Measurements from ENCODE around the gene TSPEAR.
"Not testable (repeated sequence)": the region's sequence is repeated elsewhere in the genome, so short reads cannot be mapped to it uniquely, and the experiment has no call there.

TSPEAR gene

DNA sequence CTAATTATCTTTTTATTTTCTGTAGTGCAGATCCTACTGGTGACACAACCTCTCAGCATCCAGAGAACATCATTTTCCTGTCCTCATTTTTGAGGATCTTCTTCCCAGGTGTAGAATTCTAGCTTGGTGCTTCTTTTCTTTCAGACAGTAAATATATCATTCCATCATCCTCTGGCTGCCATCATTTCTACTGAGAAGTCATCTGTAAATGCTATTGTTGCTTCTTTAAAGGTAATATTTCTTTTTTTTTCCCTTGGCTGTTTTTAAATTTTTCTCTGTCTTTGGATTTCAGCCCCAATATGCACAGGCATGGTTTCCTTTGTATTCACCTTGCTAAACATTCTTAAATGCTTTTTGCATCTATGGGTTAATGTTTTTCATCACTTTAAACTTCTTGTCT, 87.8 kb downstream of the TSPEAR start:
- DNase-seq, result no peak

DNA sequence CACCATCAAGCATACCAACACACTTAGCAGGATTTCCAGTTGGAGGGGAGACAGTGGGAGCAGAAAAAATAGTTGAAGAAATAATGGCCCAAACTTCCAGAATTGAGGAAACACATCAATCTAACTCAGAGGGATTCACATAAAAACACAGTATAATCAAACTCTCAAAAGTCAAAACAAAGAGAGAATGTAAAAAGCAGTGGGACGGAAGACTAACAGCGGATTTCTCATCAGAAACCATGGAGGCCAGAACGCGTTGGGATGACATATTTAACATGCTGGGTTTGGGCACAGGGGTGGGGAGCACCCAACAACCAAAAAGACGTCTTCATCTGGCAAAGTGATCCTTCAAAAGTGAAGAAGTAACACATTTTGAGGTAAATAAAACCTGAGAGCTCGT, 91.5 kb downstream of the TSPEAR start:
- DNase-seq, result no peak

DNA sequence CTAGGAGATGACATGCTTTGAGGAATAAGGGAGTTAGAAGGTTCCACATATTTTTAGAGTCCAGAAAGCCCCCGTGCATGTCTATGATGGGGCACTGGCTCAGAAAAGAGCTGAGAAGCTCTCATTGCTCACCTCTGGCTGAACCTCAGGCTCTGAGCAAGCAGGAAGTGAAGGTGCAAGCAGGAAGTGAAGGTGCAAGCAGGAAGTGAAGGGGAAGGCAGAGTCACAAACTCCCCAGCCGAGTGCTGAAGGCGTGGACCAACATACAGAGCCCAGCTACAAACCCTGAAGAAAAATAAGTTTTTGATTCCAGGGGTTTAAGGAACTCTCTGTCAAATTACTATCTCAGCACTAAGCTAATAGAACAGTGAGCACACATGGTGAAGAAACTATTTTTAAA, 92.5 kb downstream of the TSPEAR start:
- DNase-seq, result no peak

DNA sequence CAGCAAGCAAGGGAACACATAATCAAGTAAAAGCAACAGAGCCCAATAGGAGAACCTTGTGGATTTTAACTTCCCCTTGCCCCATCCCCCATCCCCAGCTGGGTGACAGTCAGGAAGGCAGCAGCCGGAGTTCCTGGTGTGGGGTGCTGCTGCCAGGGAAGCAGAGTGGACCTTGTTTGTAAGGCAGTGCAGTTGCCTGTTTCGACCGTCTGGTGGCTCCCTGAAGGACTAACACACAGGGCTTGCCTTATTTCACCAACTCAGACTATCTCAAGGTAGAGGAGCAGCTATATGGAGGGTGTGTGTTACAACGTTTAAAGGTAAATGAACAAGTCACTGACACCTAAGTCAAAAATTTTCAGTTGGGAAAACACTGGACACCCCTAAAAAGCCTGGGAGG, 92.9 kb downstream of the TSPEAR start:
- no peak for DNase-seq

DNA sequence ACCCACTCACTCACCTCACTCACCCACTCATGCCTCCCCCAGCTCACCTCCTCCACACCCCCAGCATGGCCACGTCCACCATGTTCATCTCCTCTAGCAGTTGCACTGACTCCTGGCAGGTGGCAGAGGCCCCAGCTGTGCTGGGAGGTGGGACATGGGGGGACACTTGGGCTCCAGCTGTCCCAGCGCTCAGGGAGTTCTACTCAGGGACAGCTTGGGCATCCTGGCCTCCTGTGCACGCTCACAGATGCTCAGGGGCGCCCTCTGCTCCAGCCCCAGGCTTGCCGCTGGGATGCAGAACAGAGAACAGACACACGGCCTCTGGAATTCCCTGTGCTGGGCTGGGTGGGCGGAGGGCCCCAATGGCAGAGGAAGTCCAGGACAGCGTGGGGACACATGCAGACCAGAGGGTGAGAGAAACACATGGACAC, 94.3 kb downstream of the TSPEAR start:
- DNase-seq, result no peak

DNA sequence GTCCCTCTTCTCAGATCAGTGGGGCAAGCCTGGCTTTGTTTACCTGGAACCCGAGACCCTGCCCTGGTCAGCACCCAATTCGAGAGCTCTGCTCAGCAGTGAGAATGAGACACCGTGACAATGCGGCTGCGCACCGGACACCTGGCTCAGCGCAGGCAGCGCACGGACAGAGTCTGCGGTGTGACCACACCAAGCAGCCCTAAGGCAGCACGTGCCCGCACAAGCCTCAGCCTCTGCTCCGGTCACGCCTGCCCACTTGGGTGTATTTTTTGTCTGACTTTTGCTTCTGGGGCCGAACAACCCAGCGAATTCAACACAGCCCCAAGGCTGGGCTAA, 94.8 kb downstream of the TSPEAR start:
- DNase-seq, result no peak

DNA sequence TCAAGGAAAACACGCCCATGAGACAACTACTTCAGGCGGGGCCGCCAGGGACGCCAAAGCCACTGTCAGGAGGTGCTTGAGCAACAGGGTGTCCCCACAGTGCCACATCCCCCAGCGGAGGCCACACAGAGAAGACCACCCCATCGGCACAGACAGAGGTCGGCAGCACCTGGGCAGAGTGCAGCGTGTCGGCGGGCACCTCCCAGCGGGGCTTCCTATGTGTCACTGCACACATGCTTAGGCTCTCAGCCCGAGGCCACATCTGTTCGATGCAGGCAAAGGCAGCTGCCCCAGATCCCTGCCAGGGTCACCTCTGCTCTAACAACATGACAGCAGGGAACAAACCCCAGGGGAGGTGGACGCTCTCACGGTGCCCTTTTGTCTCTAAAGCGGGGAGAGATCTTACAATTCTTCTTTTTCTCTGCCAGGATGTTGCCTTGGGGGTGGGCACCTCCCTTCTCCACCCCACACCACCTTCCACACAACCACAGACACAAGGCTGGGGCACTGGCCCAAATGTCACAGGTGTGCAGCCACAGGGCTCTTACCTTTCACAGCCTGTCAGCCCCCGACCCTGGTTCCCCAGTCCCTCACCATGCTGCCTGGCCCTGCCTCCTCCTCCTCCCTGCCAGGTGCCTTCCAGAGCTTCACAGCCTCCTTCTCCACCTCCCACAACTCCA, 95.3 kb downstream of the TSPEAR start:
- DNase-seq, result no peak

DNA sequence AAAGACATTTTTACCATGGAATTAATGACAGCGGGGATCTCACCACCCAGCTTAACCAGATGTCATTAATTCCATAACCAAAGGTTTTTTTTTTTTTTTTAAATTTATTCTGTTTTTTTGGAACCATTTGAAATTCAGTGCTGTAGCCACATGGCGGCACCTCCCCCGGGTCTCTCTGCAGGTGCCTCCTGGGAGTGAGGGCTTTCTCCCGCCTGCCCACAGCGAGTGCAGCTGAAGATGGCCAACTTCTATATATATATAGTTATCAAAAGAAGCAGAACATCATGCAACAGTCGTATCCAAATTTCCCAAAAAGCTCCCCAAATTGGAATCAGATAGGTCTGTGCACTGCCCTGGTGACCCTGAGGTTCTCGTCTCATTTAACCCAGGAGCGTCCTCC, 95.9 kb downstream of the TSPEAR start:
- DNase-seq, result no peak

DNA sequence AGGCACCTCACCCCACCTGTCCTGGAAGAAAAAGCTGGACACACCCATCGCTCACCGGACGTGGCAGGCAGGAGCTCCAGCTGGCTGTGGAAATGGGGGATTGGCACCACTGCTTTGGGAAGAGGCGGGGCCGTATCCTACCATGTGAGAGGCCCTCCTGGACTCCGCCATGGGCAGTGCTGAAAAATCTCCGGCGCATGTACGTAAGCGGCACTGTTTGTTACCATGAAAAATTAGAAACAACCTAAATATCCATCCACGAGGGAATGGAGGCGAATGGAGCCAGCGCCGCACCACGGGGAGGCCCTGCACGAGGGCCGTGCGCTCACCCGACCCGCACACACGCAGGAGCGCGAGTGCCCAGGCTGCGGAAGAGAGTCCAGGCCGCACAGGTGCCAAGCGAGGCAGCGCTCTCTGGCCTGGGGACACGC, 96.4 kb downstream of the TSPEAR start:
- no peak for DNase-seq

DNA sequence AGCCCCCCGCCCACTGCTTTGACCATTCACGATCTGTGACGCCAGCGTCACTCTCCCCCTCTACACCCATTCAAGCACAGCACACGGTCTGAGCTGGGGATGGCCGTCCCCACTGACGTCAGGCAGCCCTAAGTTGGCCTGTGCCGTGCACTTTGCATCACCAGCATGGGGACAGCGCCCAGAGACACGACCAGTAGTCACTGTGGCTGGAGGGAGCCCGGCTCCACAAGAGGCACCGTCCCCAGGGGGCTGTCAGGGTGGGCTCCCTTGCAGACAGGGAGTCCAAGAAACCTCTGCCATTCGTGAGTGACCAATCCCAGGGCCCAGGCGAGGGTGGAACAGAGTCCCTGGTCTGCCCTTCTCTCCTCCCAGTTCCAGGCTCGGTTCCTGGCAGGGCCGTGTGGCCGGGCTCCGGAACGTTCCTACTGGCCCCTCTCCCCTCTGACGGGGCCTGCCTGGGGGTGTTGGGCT, 97.2 kb downstream of the TSPEAR start:
- no peak for DNase-seq

DNA sequence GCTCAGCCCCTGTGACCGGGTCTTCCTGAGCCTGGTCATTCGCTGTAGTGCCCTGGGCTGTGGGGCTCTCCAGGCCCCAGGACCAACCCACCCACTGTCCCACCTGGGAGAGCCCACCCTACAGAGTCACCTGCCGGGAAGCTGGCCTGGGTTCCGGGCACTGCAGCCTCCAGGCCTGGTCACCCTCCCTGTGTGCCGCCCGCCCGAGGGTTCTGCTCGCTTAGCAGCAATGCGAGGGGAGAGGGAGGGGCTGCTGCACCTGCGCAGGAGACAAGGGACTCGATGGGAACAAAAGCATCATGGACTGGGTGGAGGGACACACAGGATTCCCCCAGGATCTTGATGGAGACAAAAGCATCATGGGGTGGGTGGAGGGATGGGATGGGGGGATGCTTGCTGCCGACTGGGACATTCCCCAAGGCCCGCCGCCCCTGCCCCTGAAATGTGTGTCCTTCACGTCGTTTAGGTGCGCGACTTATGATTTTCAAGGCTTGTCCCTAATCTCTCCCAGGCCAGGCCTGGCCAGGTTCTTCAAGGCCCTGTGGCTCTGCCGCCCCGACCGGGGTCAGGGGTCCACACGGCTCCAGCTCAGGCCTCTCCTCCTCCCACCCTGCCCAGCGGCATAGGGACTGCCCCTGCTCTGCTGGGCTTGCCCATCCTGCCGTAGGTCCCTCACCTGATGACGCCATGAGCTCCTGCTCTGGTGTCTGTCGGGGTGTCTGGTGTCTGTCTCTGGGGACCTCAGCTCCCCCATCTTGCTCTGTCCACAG, 97.8 kb downstream of the TSPEAR start:
- no peak for DNase-seq

DNA sequence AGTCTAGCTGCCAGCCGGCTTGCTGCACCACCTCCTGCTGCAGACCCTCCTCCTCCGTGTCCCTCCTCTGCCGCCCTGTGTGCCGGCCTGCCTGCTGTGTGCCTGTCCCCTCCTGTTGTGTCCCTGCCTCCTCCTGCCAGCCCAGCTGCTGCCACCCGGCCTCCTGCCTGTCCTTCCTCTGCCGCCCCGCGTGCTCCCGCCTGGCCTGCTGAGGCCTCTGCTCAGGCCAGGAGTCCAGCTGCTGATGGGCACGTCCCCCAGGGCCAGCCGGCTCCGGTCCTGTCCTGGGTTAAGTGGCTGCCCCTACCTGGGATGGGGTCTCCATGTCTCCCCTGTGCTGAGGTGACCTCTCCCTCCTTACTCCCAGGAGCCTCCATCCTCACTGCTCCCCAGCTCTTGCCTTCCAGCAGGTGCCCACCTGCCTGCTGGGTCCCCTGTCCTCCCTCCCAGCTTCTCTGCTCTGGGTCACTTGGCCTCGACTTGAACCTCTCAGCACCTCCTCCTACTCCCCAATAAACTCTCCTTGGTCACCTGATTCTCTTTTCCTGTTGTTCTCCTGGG, 98.6 kb downstream of the TSPEAR start:
- DNase-seq, result no peak

DNA sequence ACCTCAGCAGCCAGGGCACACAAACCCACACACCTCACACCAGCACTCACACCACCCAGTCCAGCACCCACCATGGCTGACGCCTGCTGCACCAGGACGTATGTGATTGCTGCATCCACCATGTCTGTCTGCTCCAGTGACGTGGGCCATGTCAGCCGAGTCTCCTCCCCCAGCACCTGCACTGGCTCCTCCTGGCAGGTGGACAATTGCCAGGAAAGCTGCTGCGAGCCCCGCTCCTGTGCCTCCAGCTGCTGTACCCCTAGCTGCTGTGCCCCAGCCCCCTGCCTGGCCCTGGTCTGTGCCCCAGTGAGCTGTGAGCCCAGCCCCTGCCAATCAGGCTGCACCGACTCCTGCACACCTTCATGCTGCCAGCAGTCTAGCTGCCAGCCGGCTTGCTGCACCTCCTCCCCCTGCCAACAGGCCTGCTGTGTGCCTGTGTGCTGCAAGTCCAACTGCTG, 99.3 kb downstream of the TSPEAR start, which contains the start of gene KRTAP10-8:
KRTAP10-8 (plus strand) TSS at position 51 of the 458 bp plus-strand sequence; CDS start at position 73, 22 bp downstream.
- no peak for DNase-seq

DNA sequence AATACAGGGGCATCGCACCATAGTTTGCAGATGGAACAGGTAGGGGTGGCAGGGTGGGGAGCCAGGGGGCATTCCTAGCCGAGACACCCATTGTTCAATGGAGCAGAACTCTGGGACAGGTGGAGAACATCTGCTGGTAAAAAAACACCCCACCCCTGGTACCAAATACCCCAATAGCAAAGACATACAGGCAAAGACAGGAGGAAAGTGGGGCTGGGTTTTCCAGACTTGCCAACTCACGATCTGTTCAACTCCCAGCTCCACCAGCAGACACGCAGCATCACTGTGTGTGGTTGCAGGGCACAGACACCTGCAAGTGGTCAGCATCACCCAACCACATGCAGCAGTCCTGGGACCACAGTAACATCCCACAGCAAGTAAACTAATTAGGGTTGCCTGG, 99.8 kb downstream of the TSPEAR start:
- no peak for DNase-seq

DNA sequence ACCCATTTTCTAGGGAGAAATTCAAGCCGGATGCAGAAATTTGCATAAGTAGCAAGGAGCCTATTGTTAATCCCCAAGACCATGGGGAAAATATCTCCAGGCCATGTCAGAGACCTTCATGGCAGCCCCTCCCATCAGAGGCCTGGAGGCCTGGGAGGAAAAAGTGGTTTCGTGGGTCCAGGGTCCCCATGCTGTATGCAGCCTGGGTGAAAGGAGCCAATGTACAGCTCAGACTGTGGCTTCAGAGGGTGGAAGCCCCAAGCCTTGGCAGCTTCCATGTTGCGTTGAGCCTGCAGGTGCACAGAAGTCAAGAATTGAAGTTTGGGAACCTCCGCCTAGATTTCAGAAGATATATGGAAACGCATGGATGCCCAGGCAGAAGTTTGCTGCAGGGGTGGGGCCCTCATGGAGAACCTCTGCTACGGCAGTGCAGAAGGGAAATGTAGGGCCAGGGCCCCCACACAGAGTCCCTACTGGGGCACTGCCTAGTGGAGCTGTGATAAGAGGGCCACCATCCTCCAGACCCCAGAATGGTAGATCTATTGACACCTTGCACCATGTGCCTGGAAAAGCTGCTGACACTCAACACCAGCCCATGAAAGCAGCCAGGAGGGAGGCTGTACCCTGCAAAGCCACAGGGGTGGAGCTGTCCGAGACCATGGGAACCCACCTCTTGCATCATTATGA, 101.1 kb downstream of the TSPEAR start:
- not testable (repeated sequence) for DNase-seq

DNA sequence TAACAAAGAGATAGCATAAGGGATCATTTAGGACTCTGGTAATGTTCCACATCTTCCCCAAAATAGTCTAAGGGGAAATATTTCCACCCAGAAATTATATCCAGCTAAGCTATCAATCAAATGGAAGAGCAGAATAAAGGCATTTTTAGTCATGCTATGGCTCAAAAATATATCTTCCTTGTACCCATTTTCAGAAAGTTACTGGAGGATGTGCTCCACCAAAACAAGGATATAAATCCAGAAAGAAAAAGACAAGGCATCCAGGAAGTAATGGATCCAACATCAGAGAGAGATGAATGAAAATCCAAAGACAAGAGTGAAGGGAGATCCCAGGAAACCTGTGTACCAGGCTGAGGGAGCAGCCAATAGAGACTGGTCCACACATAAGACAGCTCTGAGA, 102.2 kb downstream of the TSPEAR start:
- no peak for DNase-seq

DNA sequence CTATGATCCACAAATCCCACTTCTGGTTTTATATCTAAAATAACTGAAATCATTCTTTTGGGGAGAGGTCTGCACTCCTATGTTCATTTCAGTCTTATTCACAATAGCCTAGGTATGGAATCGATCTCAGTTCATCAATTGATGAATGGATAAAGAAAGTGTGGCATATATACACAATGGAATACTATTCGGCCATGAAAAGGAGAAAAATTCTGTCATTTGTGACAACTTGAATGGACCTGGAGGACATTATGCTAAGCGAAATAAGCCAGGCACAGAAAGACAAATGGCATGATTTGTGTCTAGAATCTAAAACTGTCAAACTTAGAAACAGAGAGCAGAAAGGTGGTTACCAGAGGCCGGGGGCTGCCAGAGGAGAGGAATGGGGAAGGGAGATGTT, 104.9 kb downstream of the TSPEAR start:
- DNase-seq, result no peak

DNA sequence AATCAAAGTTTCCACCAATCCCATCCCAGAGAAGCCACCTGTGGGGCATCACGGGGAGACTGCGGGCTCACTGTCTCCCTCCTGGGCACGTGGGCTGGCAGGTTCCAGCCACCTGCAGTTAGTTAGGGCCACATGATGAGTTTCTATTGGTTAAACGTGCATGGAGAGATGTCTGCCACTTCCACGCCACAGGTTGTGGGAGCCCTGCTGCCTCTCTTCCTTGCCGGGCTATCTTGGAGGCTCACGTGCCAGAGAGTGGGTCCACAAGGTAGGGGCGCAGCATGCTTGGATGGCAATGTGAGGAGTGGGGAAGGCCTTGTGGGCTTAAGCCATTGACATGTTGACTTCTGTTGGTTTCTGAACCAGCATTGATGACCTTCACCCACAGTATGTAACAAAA, 107.5 kb downstream of the TSPEAR start:
- DNase-seq, result no peak

DNA sequence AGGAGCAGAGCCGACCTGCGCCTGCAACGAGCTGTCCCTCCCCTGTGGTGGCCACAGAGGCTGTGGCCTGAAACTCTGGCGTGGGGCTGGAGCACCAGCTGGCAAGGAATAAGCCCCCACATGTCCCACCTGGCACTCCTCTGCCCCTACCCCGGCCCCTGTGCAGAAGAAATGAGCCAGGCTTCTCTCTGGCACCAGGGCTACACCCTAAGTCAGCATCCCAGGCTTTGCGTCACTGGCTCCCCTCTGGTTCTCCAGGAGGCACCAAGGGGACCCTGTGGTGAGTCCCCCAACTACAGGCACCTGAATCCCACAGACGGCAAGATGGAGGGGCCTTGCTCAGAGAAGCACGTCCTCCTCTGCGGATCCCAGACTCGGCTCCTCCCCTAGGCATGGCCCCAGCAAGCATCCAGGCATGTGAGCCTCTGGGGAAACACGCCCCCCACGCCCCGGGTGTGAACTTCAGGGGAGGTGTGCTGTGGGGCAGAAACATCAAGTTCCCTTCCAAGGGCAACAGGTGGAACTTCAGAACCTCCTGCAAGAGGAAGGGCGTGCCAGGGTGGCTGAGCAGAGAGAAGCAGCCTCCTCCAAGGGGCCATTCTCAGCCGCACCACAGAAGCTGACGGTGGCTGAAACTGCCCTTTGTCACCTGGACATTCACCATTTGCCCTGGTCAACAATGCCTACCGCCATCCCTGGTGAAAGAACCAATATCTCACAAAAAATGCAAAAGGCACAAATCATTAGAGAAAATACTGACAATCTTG, 108.1 kb downstream of the TSPEAR start:
- DNase-seq, result no peak

DNA sequence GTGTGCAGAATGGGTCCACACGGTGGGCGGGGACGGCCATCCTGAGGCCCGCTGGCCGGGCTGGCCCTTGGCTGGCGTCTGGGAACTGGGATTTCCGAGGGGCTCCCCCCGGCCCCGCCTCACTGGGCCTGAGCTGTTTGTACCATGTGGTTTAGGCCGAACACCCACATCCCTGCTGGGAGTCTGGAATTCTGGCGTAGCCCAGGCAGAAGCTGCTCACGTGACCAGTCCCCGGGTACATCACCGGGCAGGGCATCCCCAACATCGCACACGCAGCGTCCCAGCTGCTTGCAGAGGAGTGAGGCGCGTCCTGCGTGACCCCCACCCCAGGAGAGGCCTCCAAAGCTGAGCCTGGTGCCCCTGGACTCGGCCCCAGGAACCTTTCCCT, 108.9 kb downstream of the TSPEAR start:
- no peak for DNase-seq

DNA sequence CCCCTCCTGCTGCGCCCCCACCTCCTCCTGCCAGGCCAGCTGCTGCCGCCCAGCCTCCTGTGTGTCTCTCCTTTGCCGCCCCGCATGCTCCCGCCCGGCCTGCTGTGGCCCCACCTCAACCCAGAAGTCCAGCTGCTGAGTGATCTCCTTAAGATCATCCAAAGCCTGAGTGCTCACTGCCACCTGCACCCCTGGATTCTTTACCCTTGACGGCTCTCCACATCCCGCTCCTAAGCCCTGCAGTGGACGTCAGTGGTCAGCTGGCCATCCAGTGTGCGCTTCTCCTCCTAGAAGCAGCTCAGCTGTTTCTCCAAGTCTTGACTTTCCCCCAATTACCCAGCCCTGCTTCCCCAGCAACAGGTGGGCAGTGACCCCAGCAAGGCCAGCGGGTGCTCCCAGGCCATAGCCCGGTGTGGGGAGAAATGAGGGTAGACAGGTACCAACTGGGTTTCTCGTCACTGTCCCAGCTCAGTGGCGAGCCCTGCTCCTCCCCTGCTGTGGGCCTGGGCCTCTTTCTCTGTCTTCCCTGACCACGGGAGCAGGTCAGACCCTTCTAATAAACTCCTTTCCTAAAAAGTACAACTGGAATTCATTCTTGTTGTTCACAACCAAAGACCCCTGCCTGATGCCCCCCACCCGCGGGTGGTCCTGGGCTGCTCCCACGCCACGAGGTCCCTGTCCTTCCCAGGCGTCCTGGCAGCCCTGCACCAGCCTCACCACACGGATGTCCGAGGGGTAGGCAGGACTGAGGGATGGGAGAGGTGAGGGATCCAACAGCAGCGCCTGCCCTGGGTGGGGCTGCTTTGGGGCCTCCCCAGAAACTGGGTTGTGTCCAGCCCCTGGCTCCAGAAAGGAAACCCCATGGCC, 109.5 kb downstream of the TSPEAR start:
- no peak for DNase-seq

DNA sequence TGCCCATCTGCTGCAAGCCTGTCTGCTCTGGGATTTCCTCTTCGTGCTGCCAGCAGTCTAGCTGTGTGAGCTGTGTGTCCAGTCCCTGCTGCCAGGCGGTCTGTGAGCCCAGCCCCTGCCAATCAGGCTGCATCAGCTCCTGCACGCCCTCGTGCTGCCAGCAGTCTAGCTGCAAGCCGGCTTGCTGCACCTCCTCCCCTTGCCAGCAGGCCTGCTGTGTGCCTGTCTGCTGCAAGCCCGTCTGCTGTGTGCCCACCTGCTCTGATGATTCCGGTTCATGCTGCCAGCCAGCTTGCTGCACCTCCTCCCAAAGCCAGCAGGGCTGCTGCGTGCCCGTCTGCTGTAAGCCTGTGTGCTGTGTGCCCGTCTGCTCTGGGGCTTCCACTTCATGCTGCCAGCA, 110.3 kb downstream of the TSPEAR start:
- DNase-seq, result not testable (repeated sequence)
